GM18868 (cell line): ENCODE results near the gene TMCC2.
A peak's percentile ranks its signal among the peaks of the same experiment; 100 is the strongest.
"Not testable (repeated sequence)": the region's sequence is repeated elsewhere in the genome, so short reads cannot be mapped to it uniquely, and the experiment has no call there.

Source experiments
- ATAC-seq: cut with Tn5 transposase; IDR thresholded peaks from one replicate; pipeline ENCODE4 v1.9.1; 2021; ENCODE audit warnings: mild to moderate bottlenecking, moderate library complexity; ENCODE audit not compliant: unreplicated experiment

Gene TMCC2

GRCh38 chr1:205275916-205276688, 48.4 kb downstream of the TMCC2 start:
- no peak for ATAC-seq

GRCh38 chr1:205276689-205277065, 48.9 kb downstream of the TMCC2 start:
- ATAC-seq: no peak

GRCh38 chr1:205279986-205280385, 52.2 kb downstream of the TMCC2 start:
- ATAC-seq: no peak

GRCh38 chr1:205280666-205281395, 53.1 kb downstream of the TMCC2 start:
- ATAC-seq: not testable (repeated sequence)

GRCh38 chr1:205283270-205284147, 55.8 kb downstream of the TMCC2 start:
- ATAC-seq: no peak

- no peak for ATAC-seq
Measured at GRCh38 chr1:205284420-205285144, 56.8 kb downstream of the TMCC2 start.

- ATAC-seq: peak; percentile 33
Measured at GRCh38 chr1:205285381-205286101, 57.8 kb downstream of the TMCC2 start.

- ATAC-seq: peak; percentile 38
Measured at GRCh38 chr1:205286335-205286950, 58.7 kb downstream of the TMCC2 start.

GRCh38 chr1:205287076-205287475, 59.3 kb downstream of the TMCC2 start:
- no peak for ATAC-seq

GRCh38 chr1:205287767-205288559, 60.2 kb downstream of the TMCC2 start:
- ATAC-seq: peak; percentile 73

GRCh38 chr1:205291596-205291995, 63.9 kb downstream of the TMCC2 start:
- no peak for ATAC-seq

- ATAC-seq: no peak
Measured at GRCh38 chr1:205293350-205294074, 65.8 kb downstream of the TMCC2 start.

GRCh38 chr1:205294175-205294917, 66.6 kb downstream of the TMCC2 start:
- no peak for ATAC-seq

GRCh38 chr1:205294934-205295333, 67.2 kb downstream of the TMCC2 start:
- no peak for ATAC-seq

- no peak for ATAC-seq
Measured at GRCh38 chr1:205296154-205296553, 68.4 kb downstream of the TMCC2 start.

- ATAC-seq: not testable (repeated sequence)
Measured at GRCh38 chr1:205297546-205298177, 69.9 kb downstream of the TMCC2 start.
